Neutrophil (primary cell): Measurements from ENCODE around the gene NFATC4.

Experiments used
- H3K27ac ChIP-seq: fragments of 200-600 bp; sonication (generic); 2 replicates; pipeline ENCODE4 v1.5.1; 2016; ENCODE audit warnings: mild to moderate bottlenecking, moderate library complexity
- H3K27me3 ChIP-seq: fragments of 200-600 bp; sonication (generic); 2 replicates; pipeline ENCODE4 v1.6.0; 2016; ENCODE audit warnings: mild to moderate bottlenecking
- H3K36me3 ChIP-seq: fragments of 200-600 bp; sonication (generic); 2 replicates; pipeline ENCODE4 v1.5.1; 2017
- H3K4me1 ChIP-seq, 2 experiments: fragments of 200-600 bp in 1 of 2; sonication (generic) in 1 of 2; 1 replicate in 1 of 2; 2 replicates in 1 of 2; pipeline versions ENCODE4 v1.5.1 to v1.6.1; 2013 to 2016; ENCODE audit warnings: low read depth in 1 of 2, low read length in 1 of 2, mild to moderate bottlenecking in 1 of 2, moderate library complexity in 1 of 2; ENCODE audit not compliant: control insufficient read depth in 1 of 2, insufficient read depth in 1 of 2
- H3K4me3 ChIP-seq, 2 experiments: fragments of 200-600 bp in 1 of 2; sonication (generic) in 1 of 2; 1 replicate in 1 of 2; 2 replicates in 1 of 2; pipeline ENCODE4 v1.5.1; 2013 to 2016; ENCODE audit warnings: low read depth in 1 of 2, low read length in 1 of 2, mild to moderate bottlenecking in 1 of 2, moderate library complexity in 1 of 2
- H3K9me3 ChIP-seq: fragments of 200-600 bp; sonication (generic); 2 replicates; pipeline ENCODE4 v1.5.1; 2016
- CTCF ChIP-seq: fragments of 200-600 bp; sonication (generic); IDR thresholded peaks from 2 replicates; pipeline ENCODE4 v1.5.1; 2016; ENCODE audit warnings: antibody characterized with exemption

Gene NFATC4

GRCh38 chr14:24376448-24377070, 8.6 kb downstream of the NFATC4 start:
- no peak for TF ChIP-seq CTCF
- Histone ChIP-seq H3K4me3 (no peak overlapping the region), H3K27me3 (peaks cover 25% of the 10 kb centered on the region), H3K9me3 (no peaks in the 10 kb centered on the region), H3K27ac (no peak overlapping the region), H3K4me1 (no peaks in the 10 kb centered on the region), H3K36me3 (no peaks in the 10 kb centered on the region)

- Histone ChIP-seq H3K9me3 (no peaks in the 10 kb centered on the region), H3K4me1 (no peaks in the 10 kb centered on the region), H3K27me3 (peaks cover 25% of the 10 kb centered on the region), H3K36me3 (no peaks in the 10 kb centered on the region), H3K27ac (no peak overlapping the region), H3K4me3 (no peak overlapping the region)
- no peak for TF ChIP-seq CTCF
Observed at GRCh38 chr14:24377126-24377525, 9.1 kb downstream of the NFATC4 start.

- no peak for TF ChIP-seq CTCF
- peaks cover 25% of the 10 kb centered on the region for H3K27me3 ChIP-seq
- no peak overlapping the region for H3K4me3 ChIP-seq
- no peaks in the 10 kb centered on the region for H3K4me1 ChIP-seq
- H3K9me3 ChIP-seq: no peaks in the 10 kb centered on the region
- no peak overlapping the region for H3K27ac ChIP-seq
- H3K36me3 ChIP-seq: no peaks in the 10 kb centered on the region
Observed at GRCh38 chr14:24377657-24378056, 9.7 kb downstream of the NFATC4 start.

- peaks cover 25% of the 10 kb centered on the region for H3K27me3 ChIP-seq
- no peaks in the 10 kb centered on the region for H3K4me1 ChIP-seq
- H3K27ac ChIP-seq: no peak overlapping the region
- H3K9me3 ChIP-seq: no peaks in the 10 kb centered on the region
- no peak for TF ChIP-seq CTCF
- H3K4me3 ChIP-seq: no peak overlapping the region
- no peaks in the 10 kb centered on the region for H3K36me3 ChIP-seq
Observed at GRCh38 chr14:24378327-24378726, 10.3 kb downstream of the NFATC4 start.

- no peaks in the 10 kb centered on the region for H3K4me1 ChIP-seq
- no peaks in the 10 kb centered on the region for H3K36me3 ChIP-seq
- H3K9me3 ChIP-seq: no peaks in the 10 kb centered on the region
- TF ChIP-seq CTCF: no peak
- H3K27ac ChIP-seq: no peak overlapping the region
- no peak overlapping the region for H3K4me3 ChIP-seq
- H3K27me3 ChIP-seq: peaks cover 22% of the 10 kb centered on the region
Observed at GRCh38 chr14:24378981-24379906, 11.3 kb downstream of the NFATC4 start.
